K562 (cell line): ENCODE results near the gene AGAP3. TPM values are rescaled to one million over a fixed set of nuclear protein-coding genes. Genes with fewer than 3 reads are reported as not detected.

ENCODE experiments used
- ERF ChIP-seq: fragments of 450-650 bp; formaldehyde crosslinking; IDR thresholded peaks from 2 replicates; pipeline ENCODE4 v1.4.0; 2020; ENCODE audit warnings: mild to moderate bottlenecking, mixed read lengths
- ETV5 ChIP-seq: sonication (generic); formaldehyde crosslinking; IDR thresholded peaks from 2 replicates; pipeline ENCODE4 v1.4.0; 2020; ENCODE audit warnings: low read depth, mild to moderate bottlenecking, missing genetic modification reagents
- FOSL1 ChIP-seq: fragments of 200-800 bp; sonication (Bioruptor generic); conservative IDR thresholded peaks from 2 replicates; pipeline ENCODE4 v1.6.1; 2016; ENCODE audit warnings: missing genetic modification characterization, missing compliant biosample characterization
- GATA2 ChIP-seq: sonication (generic); formaldehyde crosslinking; IDR thresholded peaks from 2 replicates; pipeline ENCODE4 v1.4.0; 2020; ENCODE audit warnings: mild to moderate bottlenecking, missing genetic modification reagents
- KLF16 ChIP-seq: IDR thresholded peaks from 2 replicates; pipeline ENCODE4 v1.6.1; 2016; ENCODE audit warnings: antibody characterized with exemption
- KLF6 ChIP-seq: fragments of 250-450 bp; sonication (Bioruptor Pico); IDR thresholded peaks from 2 replicates; pipeline ENCODE4 v1.4.0; 2020; ENCODE audit warnings: mild to moderate bottlenecking, moderate library complexity, borderline replicate concordance
- MAFF ChIP-seq: IDR thresholded peaks from 2 replicates; pipeline ENCODE4 v1.6.1; 2012; ENCODE audit warnings: low read length, improper control_type of control experiment
- POLR3A ChIP-seq: IDR thresholded peaks from 2 replicates; pipeline ENCODE4 v1.6.1; 2011; ENCODE audit warnings: borderline replicate concordance, mild to moderate bottlenecking, moderate library complexity; ENCODE audit not compliant: insufficient read length, insufficient read depth; ENCODE audit errors: extremely low read depth
- RAD51 ChIP-seq: fragments of 450-650 bp; IDR thresholded peaks from 2 replicates; pipeline ENCODE4 v1.7.1; 2016; ENCODE audit warnings: low read depth, mild to moderate bottlenecking, borderline replicate concordance
- RBM34 ChIP-seq: fragments of 200-400 bp; formaldehyde crosslinking; IDR thresholded peaks from 2 replicates; pipeline ENCODE4 v1.6.1; 2018; ENCODE audit warnings: low read length, borderline replicate concordance; ENCODE audit not compliant: insufficient read depth
- RFX7 ChIP-seq: fragments of 250-450 bp; sonication (Bioruptor Pico); IDR thresholded peaks from 2 replicates; pipeline ENCODE4 v1.5.1; 2021; ENCODE audit warnings: mild to moderate bottlenecking
- SETDB1 ChIP-seq: IDR thresholded peaks from one replicate; pipeline ENCODE4 v1.6.1; 2012; ENCODE audit warnings: low read length, control low read depth, inconsistent platforms
- STAT5B ChIP-seq: fragments of 250-450 bp; sonication (Bioruptor Pico); IDR thresholded peaks from 2 replicates; pipeline ENCODE4 v1.8.0; 2021; ENCODE audit warnings: mild to moderate bottlenecking, inconsistent platforms
- TSC22D4 ChIP-seq: fragments of 450-650 bp; IDR thresholded peaks from 2 replicates; pipeline ENCODE4 v1.6.1; 2016; ENCODE audit warnings: missing genetic modification characterization, missing biosample characterization, control low read depth
- ZBTB7A ChIP-seq: IDR thresholded peaks from 2 replicates; pipeline ENCODE4 v1.6.1; 2011; ENCODE audit warnings: low read depth, mild to moderate bottlenecking, low read length, moderate library complexity, borderline replicate concordance; ENCODE audit not compliant: control insufficient read depth
- ZNF277 ChIP-seq: fragments of 250-450 bp; sonication (Bioruptor Pico); IDR thresholded peaks from 2 replicates; pipeline ENCODE4 v1.8.0; 2022; ENCODE audit warnings: inconsistent platforms, mild to moderate bottlenecking, moderate library complexity, borderline replicate concordance
- ZNF41 ChIP-seq: fragments of 250-450 bp; sonication (Bioruptor Pico); conservative IDR thresholded peaks from 2 replicates; pipeline ENCODE4 v1.4.0; 2020; ENCODE audit warnings: mild to moderate bottlenecking
- ZNF507 ChIP-seq: conservative IDR thresholded peaks from 2 replicates; pipeline ENCODE4 v1.6.1; 2017; ENCODE audit warnings: missing genetic modification characterization, missing compliant biosample characterization
- ZNF766 ChIP-seq: fragments of 200-800 bp; sonication (Bioruptor generic); conservative IDR thresholded peaks from 2 replicates; pipeline ENCODE4 v1.6.1; 2016; ENCODE audit warnings: missing genetic modification characterization, missing compliant biosample characterization
- polyA plus RNA-seq, 8 experiments: library from polyadenylated mRNA; depleted of rRNA in 4 of 8; stranded (reverse) in 5 of 8; unstranded in 3 of 8; fragments of >200 nt; fragmentation: Nextera tagmentation in 2 of 8; fragmentation: Illumina TruSeq in 1 of 8; extraction: Ambion mirVana in 2 of 8; extraction: Trizol in 1 of 8; gene quantifications; 2 replicates each; pipeline versions ENCODE4 v1.2.1 to v1.2.3, GENCODE V29; 2011 to 2014; ENCODE audit warnings: inconsistent platforms in 1 of 8, missing spikeins in 1 of 8
- total RNA-seq, 7 experiments: library from RNA; depleted of rRNA in 6 of 7; stranded (reverse); fragments of >200 nt in 6 of 7; fragmentation: Illumina TruSeq in 2 of 7; extraction: Trizol in 2 of 7; gene quantifications; 2 replicates each; pipeline versions ENCODE4 v1.2.1 to v1.2.3, GENCODE V29; 2011 to 2021; ENCODE audit warnings: low replicate concordance in 1 of 7
- TF ChIP-seq, protein P1 (sequence below): sonication (generic); formaldehyde crosslinking; IDR thresholded peaks from 2 replicates; pipeline ENCODE4 v1.8.0; 2022; ENCODE audit warnings: mild to moderate bottlenecking, low read depth, missing genetic modification reagents
- TF ChIP-seq, protein P2 (sequence below), 2 experiments: fragments of 450-650 bp; IDR thresholded peaks; 2 replicates each; pipeline ENCODE4 v1.6.1; 2016
- TF ChIP-seq, protein P3 (sequence below): fragments of 450-650 bp; IDR thresholded peaks from 2 replicates; pipeline ENCODE4 v1.6.1; 2016; ENCODE audit warnings: mild to moderate bottlenecking

Gene AGAP3
- total and polyA plus RNA-seq, 9 of the 15 experiments (the other 6 are each of a cell fraction or from before 2014, with no cell fraction given): 3.4 to 208 (median 62.2) TPM

- TF ChIP-seq, protein P1, sequence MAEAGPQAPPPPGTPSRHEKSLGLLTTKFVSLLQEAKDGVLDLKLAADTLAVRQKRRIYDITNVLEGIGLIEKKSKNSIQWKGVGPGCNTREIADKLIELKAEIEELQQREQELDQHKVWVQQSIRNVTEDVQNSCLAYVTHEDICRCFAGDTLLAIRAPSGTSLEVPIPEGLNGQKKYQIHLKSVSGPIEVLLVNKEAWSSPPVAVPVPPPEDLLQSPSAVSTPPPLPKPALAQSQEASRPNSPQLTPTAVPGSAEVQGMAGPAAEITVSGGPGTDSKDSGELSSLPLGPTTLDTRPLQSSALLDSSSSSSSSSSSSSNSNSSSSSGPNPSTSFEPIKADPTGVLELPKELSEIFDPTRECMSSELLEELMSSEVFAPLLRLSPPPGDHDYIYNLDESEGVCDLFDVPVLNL (CRISPR knock-in tag): no peak
- TF ChIP-seq POLR3A: no peak
- no peak for TF ChIP-seq RBM34
- no peak for TF ChIP-seq ZNF277
- TF ChIP-seq STAT5B (CRISPR knock-in tag): no peak
- no peak for TF ChIP-seq GATA2 (CRISPR knock-in tag)
- TF ChIP-seq KLF16: no peak
- TF ChIP-seq TSC22D4 (tag): no peak
- TF ChIP-seq ETV5: no peak
- no peak for TF ChIP-seq ERF (CRISPR knock-in tag)
- TF ChIP-seq FOSL1 (tag): 0 out of 2 replicates have a peak, but pooled peaks have one; percentile 23
- no peak for TF ChIP-seq RFX7 (CRISPR knock-in tag)
- TF ChIP-seq SETDB1: no peak
- no peak for TF ChIP-seq ZNF41 (CRISPR knock-in tag)
- TF ChIP-seq KLF6 (CRISPR knock-in tag): no peak
- no peak for TF ChIP-seq ZNF766
- TF ChIP-seq, protein P2, sequence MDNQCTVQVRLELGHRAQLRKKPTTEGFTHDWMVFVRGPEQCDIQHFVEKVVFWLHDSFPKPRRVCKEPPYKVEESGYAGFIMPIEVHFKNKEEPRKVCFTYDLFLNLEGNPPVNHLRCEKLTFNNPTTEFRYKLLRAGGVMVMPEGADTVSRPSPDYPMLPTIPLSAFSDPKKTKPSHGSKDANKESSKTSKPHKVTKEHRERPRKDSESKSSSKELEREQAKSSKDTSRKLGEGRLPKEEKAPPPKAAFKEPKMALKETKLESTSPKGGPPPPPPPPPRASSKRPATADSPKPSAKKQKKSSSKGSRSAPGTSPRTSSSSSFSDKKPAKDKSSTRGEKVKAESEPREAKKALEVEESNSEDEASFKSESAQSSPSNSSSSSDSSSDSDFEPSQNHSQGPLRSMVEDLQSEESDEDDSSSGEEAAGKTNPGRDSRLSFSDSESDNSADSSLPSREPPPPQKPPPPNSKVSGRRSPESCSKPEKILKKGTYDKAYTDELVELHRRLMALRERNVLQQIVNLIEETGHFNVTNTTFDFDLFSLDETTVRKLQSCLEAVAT (IDR thresholded peaks at IDR 0.05): peak; percentile 84 to 90
- TF ChIP-seq, protein P3, sequence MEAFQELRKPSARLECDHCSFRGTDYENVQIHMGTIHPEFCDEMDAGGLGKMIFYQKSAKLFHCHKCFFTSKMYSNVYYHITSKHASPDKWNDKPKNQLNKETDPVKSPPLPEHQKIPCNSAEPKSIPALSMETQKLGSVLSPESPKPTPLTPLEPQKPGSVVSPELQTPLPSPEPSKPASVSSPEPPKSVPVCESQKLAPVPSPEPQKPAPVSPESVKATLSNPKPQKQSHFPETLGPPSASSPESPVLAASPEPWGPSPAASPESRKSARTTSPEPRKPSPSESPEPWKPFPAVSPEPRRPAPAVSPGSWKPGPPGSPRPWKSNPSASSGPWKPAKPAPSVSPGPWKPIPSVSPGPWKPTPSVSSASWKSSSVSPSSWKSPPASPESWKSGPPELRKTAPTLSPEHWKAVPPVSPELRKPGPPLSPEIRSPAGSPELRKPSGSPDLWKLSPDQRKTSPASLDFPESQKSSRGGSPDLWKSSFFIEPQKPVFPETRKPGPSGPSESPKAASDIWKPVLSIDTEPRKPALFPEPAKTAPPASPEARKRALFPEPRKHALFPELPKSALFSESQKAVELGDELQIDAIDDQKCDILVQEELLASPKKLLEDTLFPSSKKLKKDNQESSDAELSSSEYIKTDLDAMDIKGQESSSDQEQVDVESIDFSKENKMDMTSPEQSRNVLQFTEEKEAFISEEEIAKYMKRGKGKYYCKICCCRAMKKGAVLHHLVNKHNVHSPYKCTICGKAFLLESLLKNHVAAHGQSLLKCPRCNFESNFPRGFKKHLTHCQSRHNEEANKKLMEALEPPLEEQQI: no peak
- TF ChIP-seq ZNF507: no peak
- no peak for TF ChIP-seq RAD51
- TF ChIP-seq MAFF: no peak
- TF ChIP-seq ZBTB7A: no peak; the same call in 1 of the 2 replicates
Measured at GRCh38 chr7:151082141-151083070, 3.9 kb upstream of the AGAP3 start (continued).
